Sigmoid colon (tissue), 3 donors: ENCODE results near the gene TM6SF1.

Experiments
- CTCF ChIP-seq, 4 experiments: fragments of 450-650 bp in 3 of 4; fragments of 200-600 bp in 1 of 4; IDR thresholded peaks; one replicate each; pipeline ENCODE4 v1.5.1; 2016 to 2019; ENCODE audit warnings: antibody characterized with exemption in 4 of 4, mild to moderate bottlenecking in 3 of 4, moderate library complexity in 2 of 4
- POLR2A ChIP-seq, 2 donors: fragments of 450-650 bp; IDR thresholded peaks; one replicate each; pipeline ENCODE4 v1.6.1; 2016; ENCODE audit warnings: antibody characterized with exemption in 2 of 2, mild to moderate bottlenecking in 2 of 2, moderate library complexity in 2 of 2

DNA sequence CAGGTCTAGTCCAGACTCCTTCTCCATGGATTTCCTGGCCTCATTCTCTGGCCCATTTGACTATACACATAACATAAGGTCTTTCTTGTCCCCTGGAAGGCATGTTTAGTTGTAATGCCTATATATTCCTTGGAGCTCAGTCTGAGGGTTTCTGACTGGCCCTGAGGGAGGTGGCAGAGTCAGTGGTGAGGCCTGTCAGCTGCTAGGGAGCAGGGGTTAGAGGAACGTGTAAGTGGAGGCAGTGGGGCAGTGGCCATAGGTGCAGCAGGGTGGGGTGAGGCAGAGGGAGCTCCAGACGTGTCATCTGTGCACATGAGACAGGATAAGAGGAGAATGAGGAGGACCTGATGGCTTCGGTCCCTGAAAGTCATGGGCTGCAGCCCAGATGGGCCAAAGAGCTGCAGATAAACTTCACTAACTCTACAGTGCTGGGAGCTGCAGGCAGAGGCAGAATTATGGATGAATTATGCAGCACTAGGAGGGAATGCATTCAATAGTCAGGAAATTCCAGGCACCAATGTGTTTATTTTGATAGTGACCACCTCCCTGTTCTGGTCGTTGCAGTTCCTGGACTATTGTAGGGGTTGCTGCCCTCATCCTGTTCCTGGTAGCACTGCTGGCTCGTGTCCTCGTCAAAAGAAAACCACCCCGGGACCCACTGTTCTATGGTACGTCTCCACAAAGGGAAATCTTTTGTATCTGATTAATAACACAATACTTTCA is 4.9 kb downstream of the TM6SF1 start:
- TF ChIP-seq CTCF (IDR thresholded peaks at IDR 0.05) (no peak), POLR2A (IDR thresholded peaks at IDR 0.05) (no peak)
